Endothelial cell of umbilical vein (primary cell): ENCODE measurements around the gene SCYGR7.

Experiments used
- EZH2 ChIP-seq: IDR thresholded peaks from 2 replicates; pipeline ENCODE4 v1.6.1; 2012; ENCODE audit warnings: borderline replicate concordance, low read depth, mild to moderate bottlenecking, moderate library complexity, low read length, inconsistent platforms; ENCODE audit not compliant: severe bottlenecking
- JUN ChIP-seq: IDR thresholded peaks from 2 replicates; pipeline ENCODE4 v1.6.1; 2011; ENCODE audit warnings: borderline replicate concordance, low read depth; ENCODE audit not compliant: insufficient read length, insufficient read depth
- POLR2A ChIP-seq: IDR thresholded peaks from 2 replicates; pipeline ENCODE4 v1.6.1; 2012; ENCODE audit warnings: low read depth, mild to moderate bottlenecking, control low read depth, low read length
- POLR2AphosphoS5 ChIP-seq: IDR thresholded peaks from 2 replicates; pipeline ENCODE4 v1.6.1; 2012; ENCODE audit warnings: low read depth, mild to moderate bottlenecking, control low read depth, low read length, moderate library complexity; ENCODE audit not compliant: insufficient read depth
- TF ChIP-seq, protein P1 (sequence below), 2 donors: IDR thresholded peaks; 1 replicate in 1 of 2; 2 replicates in 1 of 2; pipeline ENCODE4 v1.5.1; 2011; ENCODE audit warnings: low read length in 2 of 2, mild to moderate bottlenecking in 2 of 2, moderate library complexity in 2 of 2, control low read depth in 1 of 2, inconsistent platforms in 1 of 2, low read depth in 1 of 2; ENCODE audit not compliant: insufficient read depth in 1 of 2; ENCODE audit errors: extremely low read depth in 1 of 2
- TF ChIP-seq, protein P2 (sequence below): IDR thresholded peaks from 2 replicates; pipeline ENCODE4 v1.6.1; 2011; ENCODE audit not compliant: insufficient read depth, insufficient read length

DNA sequence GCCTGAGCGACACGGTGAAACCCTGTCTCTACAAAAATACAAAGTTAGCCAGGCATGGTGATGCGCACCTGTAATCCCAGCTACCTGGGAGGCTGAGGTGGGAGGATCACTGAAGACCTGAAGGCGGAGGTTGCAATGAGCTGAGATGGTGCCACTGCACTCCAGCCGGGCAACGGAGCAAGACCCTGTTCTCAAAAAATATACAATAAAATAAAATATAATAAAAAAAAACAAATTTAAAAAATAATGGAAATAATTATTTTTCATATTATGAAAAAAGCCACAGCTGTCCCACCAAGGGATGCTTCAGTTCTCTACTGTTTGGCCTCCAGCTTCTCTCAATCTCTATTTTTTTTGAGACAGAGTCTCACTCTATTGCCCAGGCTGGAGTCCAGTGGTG lies 20.7 kb upstream of the SCYGR7 start:
- TF ChIP-seq, protein P1, sequence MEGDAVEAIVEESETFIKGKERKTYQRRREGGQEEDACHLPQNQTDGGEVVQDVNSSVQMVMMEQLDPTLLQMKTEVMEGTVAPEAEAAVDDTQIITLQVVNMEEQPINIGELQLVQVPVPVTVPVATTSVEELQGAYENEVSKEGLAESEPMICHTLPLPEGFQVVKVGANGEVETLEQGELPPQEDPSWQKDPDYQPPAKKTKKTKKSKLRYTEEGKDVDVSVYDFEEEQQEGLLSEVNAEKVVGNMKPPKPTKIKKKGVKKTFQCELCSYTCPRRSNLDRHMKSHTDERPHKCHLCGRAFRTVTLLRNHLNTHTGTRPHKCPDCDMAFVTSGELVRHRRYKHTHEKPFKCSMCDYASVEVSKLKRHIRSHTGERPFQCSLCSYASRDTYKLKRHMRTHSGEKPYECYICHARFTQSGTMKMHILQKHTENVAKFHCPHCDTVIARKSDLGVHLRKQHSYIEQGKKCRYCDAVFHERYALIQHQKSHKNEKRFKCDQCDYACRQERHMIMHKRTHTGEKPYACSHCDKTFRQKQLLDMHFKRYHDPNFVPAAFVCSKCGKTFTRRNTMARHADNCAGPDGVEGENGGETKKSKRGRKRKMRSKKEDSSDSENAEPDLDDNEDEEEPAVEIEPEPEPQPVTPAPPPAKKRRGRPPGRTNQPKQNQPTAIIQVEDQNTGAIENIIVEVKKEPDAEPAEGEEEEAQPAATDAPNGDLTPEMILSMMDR (IDR thresholded peaks at IDR 0.05; ENCODE audit: extremely low read depth in 1 of 2, insufficient read depth in 1 of 2, low read depth in 1 of 2, low read length in 2 of 2): no peak
- TF ChIP-seq POLR2AphosphoS5 (no peak), POLR2A (no peak), EZH2 (no peak), JUN (no peak)
- TF ChIP-seq, protein P2, sequence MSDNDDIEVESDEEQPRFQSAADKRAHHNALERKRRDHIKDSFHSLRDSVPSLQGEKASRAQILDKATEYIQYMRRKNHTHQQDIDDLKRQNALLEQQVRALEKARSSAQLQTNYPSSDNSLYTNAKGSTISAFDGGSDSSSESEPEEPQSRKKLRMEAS: no peak
